Cardiac muscle cell (in vitro differentiated cells and primary cell): Measurements from ENCODE around the gene PSMA2. TPM values are rescaled to one million over a fixed set of nuclear protein-coding genes. Genes with fewer than 3 reads are reported as not detected.

Source experiments
- DNase-seq, 2 donors: peaks; one replicate each; pipeline versions ENCODE4 v3.0.0 to v3.0.0-alpha.2; 2010 to 2017; ENCODE audit warnings: low read depth in 1 of 2, low spot score in 1 of 2
- H3K27ac ChIP-seq: fragments of 200-600 bp; sonication (generic); 2 replicates; pipeline ENCODE4 v1.5.1; 2016
- H3K27me3 ChIP-seq: fragments of 200-600 bp; sonication (generic); 2 replicates; pipeline ENCODE4 v1.6.0; 2016; ENCODE audit warnings: control low read depth
- H3K36me3 ChIP-seq: fragments of 200-600 bp; sonication (generic); 2 replicates; pipeline ENCODE4 v1.5.1; 2016; ENCODE audit warnings: control low read depth
- H3K4me1 ChIP-seq: fragments of 200-600 bp; sonication (generic); 2 replicates; pipeline ENCODE4 v1.8.1; 2017; ENCODE audit warnings: low read depth, mild to moderate bottlenecking, mixed run types
- H3K4me3 ChIP-seq: fragments of 200-600 bp; sonication (generic); 2 replicates; pipeline ENCODE4 v1.5.1; 2016; ENCODE audit warnings: mild to moderate bottlenecking
- H3K9me3 ChIP-seq: fragments of 200-600 bp; sonication (generic); 2 replicates; pipeline ENCODE4 v1.5.1; 2017; ENCODE audit warnings: low read depth, mild to moderate bottlenecking, control low read depth
- polyA plus RNA-seq: library from polyadenylated mRNA; unstranded; fragments of >200 nt; fragmentation: Nextera tagmentation; extraction: Ambion mirVana; gene quantifications from 2 replicates; pipeline ENCODE4 v1.2.1, GENCODE V29; 2016
- total RNA-seq: library from RNA; depleted of rRNA; stranded (reverse); fragments of >200 nt; gene quantifications from 2 replicates; pipeline ENCODE4 v1.2.3, GENCODE V29; 2016
- TF ChIP-seq, protein P1 (sequence below): IDR thresholded peaks from 2 replicates; pipeline ENCODE4 v1.5.1; 2012; ENCODE audit warnings: low read depth, mild to moderate bottlenecking, low read length

PSMA2 gene
- total and polyA plus RNA-seq, 2 experiments from 2014 or later: 54.0 to 326 TPM

DNA sequence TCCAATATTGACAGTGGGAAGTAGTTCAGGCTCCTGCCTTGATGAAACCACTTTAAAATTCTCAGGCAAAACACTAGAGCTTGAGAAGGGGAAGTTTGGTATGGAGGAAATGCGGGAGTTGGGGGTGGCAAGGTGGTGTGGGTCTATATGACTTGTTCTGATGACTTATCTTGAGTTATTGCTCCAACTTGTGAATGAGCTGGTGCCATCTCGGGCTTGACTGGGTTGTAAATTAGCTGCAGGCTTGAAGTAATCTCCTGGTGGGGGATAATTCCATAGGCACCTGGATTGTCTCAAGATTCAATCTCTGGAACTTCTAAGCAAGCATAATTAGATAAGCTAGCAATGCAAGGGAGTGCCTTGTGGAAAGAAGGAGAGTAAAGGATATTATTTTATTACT is 29.2 kb upstream of the PSMA2 start:
- Histone ChIP-seq H3K4me1 (peaks cover 6% of the 10 kb centered on the region), H3K36me3 (no peaks in the 10 kb centered on the region), H3K27ac (no peak overlapping the region), H3K9me3 (no peaks in the 10 kb centered on the region), H3K4me3 (no peak overlapping the region), H3K27me3 (no peaks in the 10 kb centered on the region)
- no peak for DNase-seq
- TF ChIP-seq, protein P1, sequence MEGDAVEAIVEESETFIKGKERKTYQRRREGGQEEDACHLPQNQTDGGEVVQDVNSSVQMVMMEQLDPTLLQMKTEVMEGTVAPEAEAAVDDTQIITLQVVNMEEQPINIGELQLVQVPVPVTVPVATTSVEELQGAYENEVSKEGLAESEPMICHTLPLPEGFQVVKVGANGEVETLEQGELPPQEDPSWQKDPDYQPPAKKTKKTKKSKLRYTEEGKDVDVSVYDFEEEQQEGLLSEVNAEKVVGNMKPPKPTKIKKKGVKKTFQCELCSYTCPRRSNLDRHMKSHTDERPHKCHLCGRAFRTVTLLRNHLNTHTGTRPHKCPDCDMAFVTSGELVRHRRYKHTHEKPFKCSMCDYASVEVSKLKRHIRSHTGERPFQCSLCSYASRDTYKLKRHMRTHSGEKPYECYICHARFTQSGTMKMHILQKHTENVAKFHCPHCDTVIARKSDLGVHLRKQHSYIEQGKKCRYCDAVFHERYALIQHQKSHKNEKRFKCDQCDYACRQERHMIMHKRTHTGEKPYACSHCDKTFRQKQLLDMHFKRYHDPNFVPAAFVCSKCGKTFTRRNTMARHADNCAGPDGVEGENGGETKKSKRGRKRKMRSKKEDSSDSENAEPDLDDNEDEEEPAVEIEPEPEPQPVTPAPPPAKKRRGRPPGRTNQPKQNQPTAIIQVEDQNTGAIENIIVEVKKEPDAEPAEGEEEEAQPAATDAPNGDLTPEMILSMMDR: no peak

DNA sequence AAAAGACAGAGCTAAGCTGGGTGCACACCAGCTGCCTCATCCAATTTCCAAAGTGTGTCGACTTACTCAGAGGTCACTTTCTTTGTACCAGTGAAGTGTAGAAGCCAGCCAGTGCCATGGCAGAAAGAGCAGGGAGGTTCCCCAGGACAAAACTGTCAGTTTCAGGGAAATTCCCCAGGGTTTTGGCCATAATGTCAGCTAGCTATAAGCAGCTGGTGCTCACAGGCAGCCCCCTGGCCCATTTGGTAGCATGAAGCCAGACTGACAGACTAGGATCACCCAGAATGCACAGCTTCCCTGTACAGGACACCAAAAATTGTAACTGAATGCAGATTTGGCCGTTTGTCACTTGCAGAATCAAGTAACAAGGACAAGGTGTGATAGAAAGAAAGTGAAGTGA is 28.8 kb upstream of the PSMA2 start:
- Histone ChIP-seq H3K27ac (no peak overlapping the region), H3K4me3 (no peak overlapping the region), H3K9me3 (no peaks in the 10 kb centered on the region), H3K4me1 (peaks cover 6% of the 10 kb centered on the region), H3K36me3 (no peaks in the 10 kb centered on the region), H3K27me3 (no peaks in the 10 kb centered on the region)
- no peak for DNase-seq
- TF ChIP-seq, protein P1: no peak

- TF ChIP-seq, protein P1: no peak
- Histone ChIP-seq H3K27me3 (no peaks in the 10 kb centered on the region), H3K36me3 (no peaks in the 10 kb centered on the region), H3K4me3 (no peak overlapping the region), H3K27ac (no peak overlapping the region), H3K9me3 (no peaks in the 10 kb centered on the region), H3K4me1 (no peaks in the 10 kb centered on the region)
- DNase-seq: no peak
These were observed 27.6 kb upstream of the PSMA2 start for GRCh38 chr7:42959549-42959948.

DNA sequence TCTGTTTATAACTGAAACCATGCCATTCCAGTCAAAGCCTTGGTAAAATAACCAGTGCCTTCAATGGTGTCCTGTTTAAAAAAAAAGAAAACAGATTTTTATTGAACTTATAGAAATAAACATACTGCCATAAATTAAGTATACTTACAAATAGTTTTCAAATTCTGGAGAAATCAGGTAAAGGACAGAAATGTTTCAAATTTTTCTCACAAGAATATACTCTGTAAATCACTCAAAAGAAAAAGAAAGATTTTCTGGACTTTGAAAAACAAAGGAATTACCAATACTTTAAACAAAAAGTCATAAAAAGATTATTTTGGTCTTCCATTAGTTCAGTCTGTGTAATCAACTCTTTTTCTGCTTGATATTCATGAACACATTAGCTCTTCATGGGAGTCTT is 24.1 kb upstream of the PSMA2 start:
- Histone ChIP-seq H3K27me3 (no peaks in the 10 kb centered on the region), H3K4me3 (no peak overlapping the region), H3K4me1 (no peaks in the 10 kb centered on the region), H3K9me3 (no peaks in the 10 kb centered on the region), H3K27ac (no peak overlapping the region), H3K36me3 (no peaks in the 10 kb centered on the region)
- DNase-seq: no peak
- TF ChIP-seq, protein P1: no peak

DNA sequence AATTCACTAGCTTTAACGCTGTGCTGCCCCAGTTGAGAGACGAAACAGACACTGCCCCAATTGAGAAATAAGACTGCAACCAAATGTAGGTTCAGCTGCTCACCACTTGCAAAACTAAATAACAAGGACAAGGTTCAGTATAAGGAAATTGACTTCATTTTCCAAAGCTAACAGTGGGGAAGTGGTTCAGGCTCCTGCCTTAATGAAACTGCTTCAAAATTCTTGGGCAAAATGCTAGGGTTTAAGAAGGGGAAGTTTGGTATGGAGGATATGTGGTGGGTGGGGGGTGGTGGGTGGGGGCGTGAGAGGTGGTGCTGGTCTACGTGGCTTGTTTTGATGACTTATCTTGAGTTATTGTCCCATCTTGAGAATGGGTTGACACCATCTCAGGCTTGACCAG is 22.0 kb upstream of the PSMA2 start:
- Histone ChIP-seq H3K36me3 (no peaks in the 10 kb centered on the region), H3K9me3 (no peaks in the 10 kb centered on the region), H3K27ac (no peak overlapping the region), H3K4me1 (no peaks in the 10 kb centered on the region), H3K4me3 (no peak overlapping the region), H3K27me3 (no peaks in the 10 kb centered on the region)
- TF ChIP-seq, protein P1: no peak
- no peak for DNase-seq

GRCh38 chr7:42952328-42952727 is 20.4 kb upstream of the PSMA2 start:
- no peak for DNase-seq
- H3K4me3 ChIP-seq: no peak overlapping the region
- H3K4me1 ChIP-seq: no peaks in the 10 kb centered on the region
- TF ChIP-seq, protein P1: no peak
- no peaks in the 10 kb centered on the region for H3K36me3 ChIP-seq
- H3K27me3 ChIP-seq: no peaks in the 10 kb centered on the region
- no peak overlapping the region for H3K27ac ChIP-seq
- H3K9me3 ChIP-seq: no peaks in the 10 kb centered on the region
